Dermis microvascular lymphatic vessel endothelial cell (primary cell): ENCODE measurements around the gene KAT6B. TPM values are rescaled to one million over a fixed set of nuclear protein-coding genes. Genes with fewer than 3 reads are reported as not detected.

Experiments
- DNase-seq, 2 donors: peaks; one replicate each; pipeline versions ENCODE4 v3.0.0 to v3.0.0-alpha.2; 2010; ENCODE audit warnings: low read depth in 2 of 2
- total RNA-seq: library from RNA; depleted of rRNA; stranded (reverse); fragments of >200 nt; gene quantifications from 2 replicates; pipeline ENCODE4 v1.2.1, GENCODE V29; 2014

Gene KAT6B
- total RNA-seq, 1 donor from 2014 or later = 10.8 TPM

GRCh38 chr10:74987339-74988053, 161.1 kb downstream of the KAT6B start:
- DNase-seq = no peak

GRCh38 chr10:74988054-74988775, 161.8 kb downstream of the KAT6B start:
- no peak for DNase-seq

- DNase-seq = peak in 1 of 2 donors; percentile 8
Observed at GRCh38 chr10:74988832-74989561, 162.6 kb downstream of the KAT6B start.

GRCh38 chr10:74991435-74991834, 165.0 kb downstream of the KAT6B start:
- peak in 1 of 2 donors; percentile 12 for DNase-seq

GRCh38 chr10:74992068-74992467, 165.7 kb downstream of the KAT6B start:
- DNase-seq = no peak

GRCh38 chr10:74993649-74994048, 167.2 kb downstream of the KAT6B start:
- DNase-seq = no peak

GRCh38 chr10:74994854-74995253, 168.5 kb downstream of the KAT6B start:
- no peak for DNase-seq

- no peak for DNase-seq
Observed at GRCh38 chr10:74995806-74996205, 169.4 kb downstream of the KAT6B start.

GRCh38 chr10:74997163-74997562, 170.8 kb downstream of the KAT6B start:
- no peak for DNase-seq

- DNase-seq = no peak
Observed at GRCh38 chr10:75000748-75001321, 174.4 kb downstream of the KAT6B start.

GRCh38 chr10:75001715-75002350, 175.4 kb downstream of the KAT6B start:
- DNase-seq = no peak

- DNase-seq = no peak
Observed at GRCh38 chr10:75002351-75002725, 175.9 kb downstream of the KAT6B start.

- DNase-seq = no peak
Observed at GRCh38 chr10:75002967-75003594, 176.7 kb downstream of the KAT6B start.

GRCh38 chr10:75003891-75004290, 177.5 kb downstream of the KAT6B start:
- DNase-seq = no peak

GRCh38 chr10:75007646-75008045, 181.2 kb downstream of the KAT6B start:
- DNase-seq = no peak

GRCh38 chr10:75008952-75009351, 182.6 kb downstream of the KAT6B start:
- no peak for DNase-seq

GRCh38 chr10:75009426-75009825, 183.0 kb downstream of the KAT6B start:
- no peak for DNase-seq

- no peak for DNase-seq
Observed at GRCh38 chr10:75010373-75010772, 184.0 kb downstream of the KAT6B start.

- DNase-seq = no peak
Observed at GRCh38 chr10:75011221-75011620, 184.8 kb downstream of the KAT6B start.

GRCh38 chr10:75012471-75012870, 186.1 kb downstream of the KAT6B start:
- DNase-seq = no peak

GRCh38 chr10:75013007-75013406, 186.6 kb downstream of the KAT6B start:
- DNase-seq = no peak
